ENCODE data around the gene ZCWPW1.

- TF ChIP-seq CTCF (IDR thresholded peaks at IDR 0.05) (no peak), POLR2AphosphoS5 (IDR thresholded peaks at IDR 0.05) (no peak), POLR2A (IDR thresholded peaks at IDR 0.05) (no peak)
These were observed 28.1 kb upstream of the ZCWPW1 start for GRCh38 chr7:100456562-100456961.
